KMS-11 (cell line): ENCODE results near the gene ATP6V1F.

Experiments
- H2AFZ ChIP-seq: fragments of 200-600 bp; sonication (generic); 2 replicates; pipeline ENCODE4 v1.6.1; 2016; ENCODE audit warnings: antibody characterized with exemption, mixed run types, low read depth
- H3K27ac ChIP-seq: fragments of 200-600 bp; sonication (generic); 2 replicates; pipeline ENCODE4 v1.6.1; 2016; ENCODE audit warnings: mild to moderate bottlenecking, mixed run types
- H3K27me3 ChIP-seq: fragments of 200-600 bp; sonication (generic); 2 replicates; pipeline ENCODE4 v1.6.1; 2017; ENCODE audit warnings: mild to moderate bottlenecking, low read depth, mixed run types, moderate library complexity; ENCODE audit not compliant: insufficient read depth
- H3K36me3 ChIP-seq: fragments of 200-600 bp; sonication (generic); 2 replicates; pipeline ENCODE4 v1.6.1; 2017; ENCODE audit warnings: mild to moderate bottlenecking, mixed run types; ENCODE audit not compliant: insufficient read depth
- H3K4me1 ChIP-seq: fragments of 200-600 bp; sonication (generic); 2 replicates; pipeline ENCODE4 v1.6.1; 2016; ENCODE audit warnings: mild to moderate bottlenecking, low read depth, mixed run types; ENCODE audit not compliant: poor library complexity, severe bottlenecking
- H3K4me2 ChIP-seq: fragments of 200-600 bp; sonication (generic); 2 replicates; pipeline ENCODE4 v1.7.0; 2016; ENCODE audit warnings: mild to moderate bottlenecking, mixed run types
- H3K4me3 ChIP-seq: fragments of 200-600 bp; sonication (generic); IDR thresholded peaks from 2 replicates; pipeline ENCODE4 v1.6.1; 2017; ENCODE audit warnings: low read depth, low read length, mixed read lengths; ENCODE audit not compliant: insufficient read depth
- H3K79me2 ChIP-seq: fragments of 200-600 bp; sonication (generic); 2 replicates; pipeline ENCODE4 v1.6.1; 2016; ENCODE audit warnings: low read depth, mixed run types; ENCODE audit not compliant: insufficient read depth
- H3K9ac ChIP-seq: fragments of 200-600 bp; sonication (generic); 2 replicates; pipeline ENCODE4 v1.6.1; 2016; ENCODE audit warnings: mild to moderate bottlenecking, mixed run types
- H4K20me1 ChIP-seq: fragments of 200-600 bp; sonication (generic); 2 replicates; pipeline ENCODE4 v1.6.1; 2016; ENCODE audit warnings: mild to moderate bottlenecking, mixed run types; ENCODE audit not compliant: insufficient read depth
- TF ChIP-seq, protein P1 (sequence below): fragments of 200-600 bp; sonication (generic); conservative IDR thresholded peaks from 2 replicates; pipeline ENCODE4 v1.6.1; 2017; ENCODE audit warnings: low read depth, mild to moderate bottlenecking, antibody characterized with exemption, low read length, moderate library complexity, mixed read lengths

The ATP6V1F gene

GRCh38 chr7:128835231-128835751 lies 27.4 kb upstream of the ATP6V1F start:
- Histone ChIP-seq H4K20me1 (no peaks in the 10 kb centered on the region), H3K9ac (no peak overlapping the region), H3K27me3 (peaks cover 28% of the 10 kb centered on the region), H3K4me1 (no peaks in the 10 kb centered on the region), H3K79me2 (no peaks in the 10 kb centered on the region), H3K4me2 (no peak overlapping the region), H3K36me3 (no peaks in the 10 kb centered on the region), H3K27ac (no peak overlapping the region), H3K4me3 (no peak overlapping the region), H2AFZ (no peak overlapping the region)
- TF ChIP-seq, protein P1, sequence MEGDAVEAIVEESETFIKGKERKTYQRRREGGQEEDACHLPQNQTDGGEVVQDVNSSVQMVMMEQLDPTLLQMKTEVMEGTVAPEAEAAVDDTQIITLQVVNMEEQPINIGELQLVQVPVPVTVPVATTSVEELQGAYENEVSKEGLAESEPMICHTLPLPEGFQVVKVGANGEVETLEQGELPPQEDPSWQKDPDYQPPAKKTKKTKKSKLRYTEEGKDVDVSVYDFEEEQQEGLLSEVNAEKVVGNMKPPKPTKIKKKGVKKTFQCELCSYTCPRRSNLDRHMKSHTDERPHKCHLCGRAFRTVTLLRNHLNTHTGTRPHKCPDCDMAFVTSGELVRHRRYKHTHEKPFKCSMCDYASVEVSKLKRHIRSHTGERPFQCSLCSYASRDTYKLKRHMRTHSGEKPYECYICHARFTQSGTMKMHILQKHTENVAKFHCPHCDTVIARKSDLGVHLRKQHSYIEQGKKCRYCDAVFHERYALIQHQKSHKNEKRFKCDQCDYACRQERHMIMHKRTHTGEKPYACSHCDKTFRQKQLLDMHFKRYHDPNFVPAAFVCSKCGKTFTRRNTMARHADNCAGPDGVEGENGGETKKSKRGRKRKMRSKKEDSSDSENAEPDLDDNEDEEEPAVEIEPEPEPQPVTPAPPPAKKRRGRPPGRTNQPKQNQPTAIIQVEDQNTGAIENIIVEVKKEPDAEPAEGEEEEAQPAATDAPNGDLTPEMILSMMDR, result no peak

GRCh38 chr7:128835790-128836641 lies 26.6 kb upstream of the ATP6V1F start:
- H3K36me3 ChIP-seq, result no peaks in the 10 kb centered on the region
- no peak overlapping the region for H3K4me3 ChIP-seq
- TF ChIP-seq, protein P1, result no peak
- no peaks in the 10 kb centered on the region for H3K4me1 ChIP-seq
- no peak overlapping the region for H3K9ac ChIP-seq
- peaks cover 23% of the 10 kb centered on the region for H3K27me3 ChIP-seq
- no peaks in the 10 kb centered on the region for H4K20me1 ChIP-seq
- H3K27ac ChIP-seq, result no peak overlapping the region
- no peak overlapping the region for H3K4me2 ChIP-seq
- H3K79me2 ChIP-seq, result no peaks in the 10 kb centered on the region
- H2AFZ ChIP-seq, result no peak overlapping the region

DNA sequence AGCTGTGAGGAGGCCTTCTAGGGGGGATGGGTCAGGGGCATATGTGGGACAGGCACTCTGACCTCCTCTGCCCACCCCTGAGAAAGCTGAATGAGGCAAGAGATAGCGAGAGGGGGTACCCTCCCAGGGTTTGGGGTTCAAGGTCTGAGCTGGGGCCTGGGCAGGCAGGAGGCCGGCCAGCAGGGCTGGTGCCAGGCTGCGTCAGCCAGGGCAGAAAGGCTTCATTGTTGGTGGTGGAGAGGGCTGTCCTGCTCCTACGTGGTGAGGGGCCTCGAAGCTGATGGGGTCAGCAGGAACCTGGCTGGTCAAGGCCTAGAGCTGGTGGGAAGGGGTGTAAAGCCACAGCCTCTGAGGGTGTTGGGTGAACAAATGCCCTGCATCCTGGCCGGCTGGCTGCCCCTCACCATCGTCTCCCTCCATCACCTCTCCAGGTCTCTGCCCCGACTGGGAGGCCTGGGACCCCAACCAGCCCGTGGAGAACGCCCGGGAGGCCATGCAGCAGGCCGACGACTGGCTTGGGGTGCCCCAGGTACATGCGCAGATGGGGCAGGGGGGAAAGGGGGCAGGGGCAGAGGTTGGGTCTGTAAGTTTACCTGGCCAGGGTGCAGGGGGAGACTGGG lies 25.8 kb upstream of the ATP6V1F start:
- Histone ChIP-seq H3K4me1 (peaks cover 2% of the 10 kb centered on the region), H3K27me3 (peaks cover 18% of the 10 kb centered on the region; the same call in 1 of the 2 replicates), H3K27ac (no peak overlapping the region), H3K36me3 (no peaks in the 10 kb centered on the region), H3K4me2 (no peak overlapping the region), H3K79me2 (no peaks in the 10 kb centered on the region), H3K4me3 (no peak overlapping the region), H2AFZ (no peak overlapping the region), H3K9ac (no peak overlapping the region), H4K20me1 (no peaks in the 10 kb centered on the region)
- TF ChIP-seq, protein P1, result no peak

GRCh38 chr7:128837521-128837921 lies 25.1 kb upstream of the ATP6V1F start:
- Histone ChIP-seq H3K4me1 (peaks cover 7% of the 10 kb centered on the region), H3K27me3 (peaks cover 15% of the 10 kb centered on the region; the same call in 1 of the 2 replicates), H3K9ac (no peak overlapping the region), H2AFZ (no peak overlapping the region), H4K20me1 (no peaks in the 10 kb centered on the region), H3K4me2 (no peak overlapping the region), H3K4me3 (no peak overlapping the region), H3K27ac (no peak overlapping the region), H3K36me3 (no peaks in the 10 kb centered on the region), H3K79me2 (no peaks in the 10 kb centered on the region)
- TF ChIP-seq, protein P1, result no peak
